ENCODE results near the gene NRBF2. TPM values are rescaled to one million over a fixed set of nuclear protein-coding genes. Genes with fewer than 3 reads are reported as not detected.

NRBF2 gene
- total and polyA plus RNA-seq, 9 of the 15 experiments (the other 6 are each of a cell fraction or from before 2014, with no cell fraction given) = 20.8 to 52.1 (median 30.5) TPM

- no peaks in the 10 kb centered on the region; a peak in 1 of 5 replicates for H3K27me3 ChIP-seq (ENCODE audit: control insufficient read depth in 2 of 2, insufficient read depth in 2 of 2, low read length in 2 of 2)
- ATAC-seq = no peak
- no peak overlapping the region for H3K27ac ChIP-seq (ENCODE audit: extremely low read depth, low read depth, low read length)
- intact Hi-C loops (cut with micrococcal nuclease) = no loop called here
- 14% methylated on average over 1 of the region's 1 CpG for WGBS (ENCODE audit: insufficient coverage, low coverage, missing lambda C conversion rate)
- TF ChIP-seq NRF1 (conservative IDR thresholded peaks at IDR 0.05 in 1 of 2, IDR thresholded peaks at IDR 0.05 in 1 of 2) (no peak), ESRRA (IDR thresholded peaks at IDR 0.05; ENCODE audit: borderline replicate concordance, low read depth) (0 out of 2 replicates have a peak, but pooled peaks have one; percentile 3)
- H3K9ac ChIP-seq (ENCODE audit: insufficient read depth in 1 of 2, low read depth in 2 of 2, low read length in 2 of 2) = no peak overlapping the region
- no peak overlapping the region; the same call in 1 of the 2 replicates for H2AFZ ChIP-seq (ENCODE audit: low read depth, low read length)
- no peaks in the 10 kb centered on the region for H4K20me1 ChIP-seq (replicated peaks; ENCODE audit: control insufficient read depth, insufficient read depth, low read length)
- H3K4me1 ChIP-seq (replicated peaks in 1 of 2; ENCODE audit: control insufficient read depth in 2 of 2, insufficient read depth in 2 of 2, low read length in 2 of 2) = no peaks in the 10 kb centered on the region; a peak in 1 of 5 replicates
- no peak overlapping the region for H3K4me2 ChIP-seq (ENCODE audit: insufficient read depth, low read length)
- ChIA-PET CTCF (ENCODE audit: low intra/inter-chr PET ratio) (no interaction called here), POLR2A (no interaction called here)
- no peaks in the 10 kb centered on the region for H3K9me1 ChIP-seq (ENCODE audit: control insufficient read depth, insufficient read depth, low read length)
- no peaks in the 10 kb centered on the region for H3K79me2 ChIP-seq (ENCODE audit: control insufficient read depth, insufficient read depth, low read length)
- H3K36me3 ChIP-seq (ENCODE audit: control insufficient read depth, insufficient read depth, low read length) = no peaks in the 10 kb centered on the region
- in situ Hi-C loops (cut with MboI) = no loop called here
- H3K4me3 ChIP-seq = no peak overlapping the region
- no TSS peak for BruUV-seq (replicated peaks)
- H3K9me3 ChIP-seq (replicated peaks; ENCODE audit: control insufficient read depth, insufficient read depth, low read depth, low read length) = no peaks in the 10 kb centered on the region
- no peak for FAIRE-seq
- DNase-seq (ENCODE audit: extremely low read depth in 1 of 4, low spot score in 3 of 4) = no peak
Observed at GRCh38 chr10:63094881-63095280, 38.2 kb upstream of the NRBF2 start.

DNA sequence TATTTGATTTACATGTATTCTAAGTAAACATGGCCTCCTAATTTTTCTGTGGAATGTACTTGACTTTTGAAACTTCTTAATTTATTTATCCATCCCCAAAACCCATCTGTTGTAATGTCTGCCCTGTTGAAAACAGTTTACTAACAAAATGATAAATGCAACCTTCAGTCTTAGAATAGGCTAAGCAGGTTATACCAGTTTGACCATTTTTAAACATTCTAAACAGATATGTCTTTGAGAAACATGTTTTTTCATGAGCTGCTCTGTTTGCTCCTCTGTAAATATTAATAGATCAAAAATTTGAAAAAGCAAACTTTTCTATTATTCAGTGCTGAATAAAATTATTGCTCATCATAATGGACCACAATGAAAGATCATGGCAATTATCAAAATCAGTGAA lies 33.4 kb upstream of the NRBF2 start:
- FAIRE-seq (no peak), ATAC-seq (no peak), DNase-seq (ENCODE audit: extremely low read depth in 1 of 4, low spot score in 3 of 4) (no peak)
- Histone ChIP-seq H3K9me3 (replicated peaks; ENCODE audit: control insufficient read depth, insufficient read depth, low read depth, low read length) (no peaks in the 10 kb centered on the region), H3K4me1 (replicated peaks in 1 of 2; ENCODE audit: control insufficient read depth in 2 of 2, insufficient read depth in 2 of 2, low read length in 2 of 2) (peaks cover 0 to 9% of the 10 kb centered on the region in 2 experiments; a peak in 3 of 5 replicates), H3K27ac (ENCODE audit: extremely low read depth, low read depth, low read length) (no peak overlapping the region), H3K36me3 (ENCODE audit: control insufficient read depth, insufficient read depth, low read length) (no peaks in the 10 kb centered on the region), H4K20me1 (replicated peaks; ENCODE audit: control insufficient read depth, insufficient read depth, low read length) (no peaks in the 10 kb centered on the region), H2AFZ (ENCODE audit: low read depth, low read length) (no peak overlapping the region), H3K4me2 (ENCODE audit: insufficient read depth, low read length) (no peak overlapping the region), H3K27me3 (ENCODE audit: control insufficient read depth in 2 of 2, insufficient read depth in 2 of 2, low read length in 2 of 2) (no peaks in the 10 kb centered on the region; a peak in 1 of 5 replicates), H3K4me3 (no peak overlapping the region), H3K9ac (ENCODE audit: insufficient read depth in 1 of 2, low read depth in 2 of 2, low read length in 2 of 2) (no peak overlapping the region), H3K9me1 (ENCODE audit: control insufficient read depth, insufficient read depth, low read length) (no peaks in the 10 kb centered on the region), H3K79me2 (ENCODE audit: control insufficient read depth, insufficient read depth, low read length) (no peaks in the 10 kb centered on the region)
- in situ Hi-C loops (cut with MboI) (loop anchor here (25.0 kb wide), 1 partner anchor 1337 kb away; no protein-coding TSS in a partner anchor), intact Hi-C loops (cut with micrococcal nuclease) (no loop called here)
- POLR2A ChIA-PET = interaction anchor here (0.8 to 1.6 kb wide), 2 partner anchors 12 to 13 kb away, joined by 3 read pairs; no protein-coding TSS in a partner anchor
- CTCF ChIA-PET (ENCODE audit: low intra/inter-chr PET ratio) = no interaction called here
- no peak for TF ChIP-seq PBX2 (CRISPR knock-in tag; IDR thresholded peaks at IDR 0.05; ENCODE audit: low read depth)
- TF ChIP-seq PBX2 (tag; conservative IDR thresholded peaks at IDR 0.05; ENCODE audit: low read depth) = no peak
- no peak for TF ChIP-seq CTCFL (IDR thresholded peaks at IDR 0.05; ENCODE audit: borderline replicate concordance, insufficient read depth, low read depth, low read length, poor library complexity, severe bottlenecking)
- TF ChIP-seq, protein P1, sequence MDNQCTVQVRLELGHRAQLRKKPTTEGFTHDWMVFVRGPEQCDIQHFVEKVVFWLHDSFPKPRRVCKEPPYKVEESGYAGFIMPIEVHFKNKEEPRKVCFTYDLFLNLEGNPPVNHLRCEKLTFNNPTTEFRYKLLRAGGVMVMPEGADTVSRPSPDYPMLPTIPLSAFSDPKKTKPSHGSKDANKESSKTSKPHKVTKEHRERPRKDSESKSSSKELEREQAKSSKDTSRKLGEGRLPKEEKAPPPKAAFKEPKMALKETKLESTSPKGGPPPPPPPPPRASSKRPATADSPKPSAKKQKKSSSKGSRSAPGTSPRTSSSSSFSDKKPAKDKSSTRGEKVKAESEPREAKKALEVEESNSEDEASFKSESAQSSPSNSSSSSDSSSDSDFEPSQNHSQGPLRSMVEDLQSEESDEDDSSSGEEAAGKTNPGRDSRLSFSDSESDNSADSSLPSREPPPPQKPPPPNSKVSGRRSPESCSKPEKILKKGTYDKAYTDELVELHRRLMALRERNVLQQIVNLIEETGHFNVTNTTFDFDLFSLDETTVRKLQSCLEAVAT (IDR thresholded peaks at IDR 0.05) = no peak
- TF ChIP-seq, protein P2, sequence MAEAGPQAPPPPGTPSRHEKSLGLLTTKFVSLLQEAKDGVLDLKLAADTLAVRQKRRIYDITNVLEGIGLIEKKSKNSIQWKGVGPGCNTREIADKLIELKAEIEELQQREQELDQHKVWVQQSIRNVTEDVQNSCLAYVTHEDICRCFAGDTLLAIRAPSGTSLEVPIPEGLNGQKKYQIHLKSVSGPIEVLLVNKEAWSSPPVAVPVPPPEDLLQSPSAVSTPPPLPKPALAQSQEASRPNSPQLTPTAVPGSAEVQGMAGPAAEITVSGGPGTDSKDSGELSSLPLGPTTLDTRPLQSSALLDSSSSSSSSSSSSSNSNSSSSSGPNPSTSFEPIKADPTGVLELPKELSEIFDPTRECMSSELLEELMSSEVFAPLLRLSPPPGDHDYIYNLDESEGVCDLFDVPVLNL (CRISPR knock-in tag; IDR thresholded peaks at IDR 0.05; ENCODE audit: low read depth) = no peak
- no TSS peak for BruUV-seq (replicated peaks)
